MM.1S (cell line): ENCODE results near the gene MELTF.

Source experiments
- DNase-seq: peaks from one replicate; pipeline ENCODE4 v3.0.0-alpha.2; 2015
- H2AFZ ChIP-seq: fragments of 300-600 bp; sonication (generic); 2 replicates; pipeline ENCODE4 v1.6.0; 2016; ENCODE audit warnings: antibody characterized with exemption, low read length
- H3F3A ChIP-seq: fragments of 300-600 bp; sonication (generic); 2 replicates; pipeline ENCODE4 v1.6.1; 2016; ENCODE audit warnings: mild to moderate bottlenecking, antibody characterized with exemption, low read length, moderate library complexity, mixed read lengths; ENCODE audit not compliant: insufficient read depth
- H3K27ac ChIP-seq: fragments of 300-600 bp; sonication (generic); 2 replicates; pipeline ENCODE4 v1.5.1; 2016; ENCODE audit warnings: mild to moderate bottlenecking, low read length
- H3K27me3 ChIP-seq: fragments of 300-600 bp; sonication (generic); replicated peaks from 2 replicates; pipeline ENCODE4 v1.6.0; 2016; ENCODE audit warnings: low read length; ENCODE audit not compliant: insufficient read depth
- H3K36me3 ChIP-seq: fragments of 300-600 bp; sonication (generic); replicated peaks from 2 replicates; pipeline ENCODE4 v1.6.1; 2016; ENCODE audit warnings: mild to moderate bottlenecking, low read length, mixed read lengths; ENCODE audit not compliant: insufficient read depth
- H3K4me1 ChIP-seq: fragments of 300-600 bp; sonication (generic); 2 replicates; pipeline ENCODE4 v1.6.1; 2016; ENCODE audit warnings: low read length, mixed read lengths
- H3K4me2 ChIP-seq: fragments of 300-600 bp; sonication (generic); 2 replicates; pipeline ENCODE4 v1.6.0; 2016; ENCODE audit warnings: low read depth, low read length
- H3K4me3 ChIP-seq: fragments of 300-600 bp; sonication (generic); 2 replicates; pipeline ENCODE4 v1.5.1; 2016; ENCODE audit warnings: low read length, mixed read lengths
- H3K79me2 ChIP-seq: fragments of 300-600 bp; sonication (generic); 2 replicates; pipeline ENCODE4 v1.6.1; 2016; ENCODE audit warnings: mixed run types, low read length, mixed read lengths
- H3K9ac ChIP-seq: fragments of 300-600 bp; sonication (generic); 2 replicates; pipeline ENCODE4 v1.6.1; 2016; ENCODE audit warnings: low read length, mixed read lengths
- H3K9me2 ChIP-seq: fragments of 300-600 bp; sonication (generic); replicated peaks from 2 replicates; pipeline ENCODE4 v1.6.1; 2016; ENCODE audit warnings: mild to moderate bottlenecking, low read length, mixed read lengths; ENCODE audit not compliant: insufficient read depth
- H3K9me3 ChIP-seq: fragments of 300-600 bp; sonication (generic); replicated peaks from 2 replicates; pipeline ENCODE4 v1.6.1; 2016; ENCODE audit warnings: mild to moderate bottlenecking, low read length, mixed read lengths; ENCODE audit not compliant: insufficient read depth
- H4K20me1 ChIP-seq: fragments of 300-600 bp; sonication (generic); 2 replicates; pipeline ENCODE4 v1.6.1; 2016; ENCODE audit warnings: mild to moderate bottlenecking, low read length, moderate library complexity, mixed read lengths; ENCODE audit not compliant: insufficient read depth
- CTCF ChIP-seq: fragments of 300-600 bp; sonication (generic); IDR thresholded peaks from 2 replicates; pipeline ENCODE4 v1.5.1; 2016; ENCODE audit warnings: antibody characterized with exemption, low read length, mixed read lengths
- EZH2 ChIP-seq: fragments of 300-600 bp; sonication (generic); optimal IDR thresholded peaks from 2 replicates; pipeline ENCODE3; 2017; ENCODE audit warnings: low read depth, mild to moderate bottlenecking, antibody characterized with exemption, low read length, mixed read lengths
- EZH2phosphoT487 ChIP-seq: fragments of 300-600 bp; sonication (generic); IDR thresholded peaks from 2 replicates; pipeline ENCODE4 v1.6.1; 2018; ENCODE audit warnings: antibody characterized with exemption, low read length

Gene MELTF

GRCh38 chr3:197031315-197032285, 2.0 kb upstream of the MELTF start:
- Histone ChIP-seq H3F3A (peaks cover 3% of the 10 kb centered on the region; the same call in 1 of the 2 replicates), H4K20me1 (no peaks in the 10 kb centered on the region), H3K4me1 (no peaks in the 10 kb centered on the region), H3K9me2 (no peaks in the 10 kb centered on the region), H3K79me2 (no peaks in the 10 kb centered on the region), H3K9me3 (no peaks in the 10 kb centered on the region), H3K27ac (no peak overlapping the region), H3K4me2 (peak overlapping the region; percentile 87; the same call in 1 of the 2 replicates), H3K9ac (no peak overlapping the region), H3K36me3 (no peaks in the 10 kb centered on the region), H3K27me3 (no peaks in the 10 kb centered on the region), H2AFZ (peak overlapping the region; percentile 82; the same call in 1 of the 2 replicates), H3K4me3 (no peak overlapping the region)
- TF ChIP-seq EZH2phosphoT487 (no peak), EZH2 (no peak), CTCF (no peak)
- DNase-seq = no peak

GRCh38 chr3:197030379-197031314, 1.0 kb upstream of the MELTF start:
- H3K4me2 ChIP-seq = peak overlapping the region; percentile 87
- H3F3A ChIP-seq = peaks cover 3% of the 10 kb centered on the region; the same call in 1 of the 2 replicates
- no peaks in the 10 kb centered on the region for H3K4me1 ChIP-seq
- H3K36me3 ChIP-seq = no peaks in the 10 kb centered on the region
- no peaks in the 10 kb centered on the region for H4K20me1 ChIP-seq
- H3K4me3 ChIP-seq = peak overlapping the region; percentile 93
- DNase-seq = peak; percentile 70
- peak overlapping the region; percentile 36; the same call in 1 of the 2 replicates for H3K9ac ChIP-seq
- no peaks in the 10 kb centered on the region for H3K9me2 ChIP-seq
- no peaks in the 10 kb centered on the region for H3K9me3 ChIP-seq
- H3K27me3 ChIP-seq = no peaks in the 10 kb centered on the region
- H3K27ac ChIP-seq = no peak overlapping the region
- peak overlapping the region; percentile 82 for H2AFZ ChIP-seq
- TF ChIP-seq EZH2phosphoT487 (no peak), EZH2 (no peak), CTCF (no peak)
- no peaks in the 10 kb centered on the region for H3K79me2 ChIP-seq

GRCh38 chr3:197028728-197029510, 698 bp downstream of the MELTF start:
- no peak for TF ChIP-seq EZH2
- TF ChIP-seq CTCF = no peak
- TF ChIP-seq EZH2phosphoT487 = no peak
- H3K27me3 ChIP-seq = no peaks in the 10 kb centered on the region
- no peaks in the 10 kb centered on the region for H3K79me2 ChIP-seq
- no peak for DNase-seq
- no peaks in the 10 kb centered on the region for H3K9me2 ChIP-seq
- no peak overlapping the region for H3K27ac ChIP-seq
- H4K20me1 ChIP-seq = no peaks in the 10 kb centered on the region
- no peaks in the 10 kb centered on the region for H3K4me1 ChIP-seq
- H3K9ac ChIP-seq = peak overlapping the region; percentile 87
- peaks cover 3% of the 10 kb centered on the region; the same call in 1 of the 2 replicates for H3F3A ChIP-seq
- H3K4me3 ChIP-seq = peak overlapping the region; percentile 93
- H3K4me2 ChIP-seq = peak overlapping the region; percentile 87
- no peaks in the 10 kb centered on the region for H3K9me3 ChIP-seq
- peak overlapping the region; percentile 95 for H2AFZ ChIP-seq
- H3K36me3 ChIP-seq = no peaks in the 10 kb centered on the region
